ENCODE data around the gene CCDC92B. TPM values are rescaled to one million over a fixed set of nuclear protein-coding genes. Genes with fewer than 3 reads are reported as not detected.
"Not testable (repeated sequence)": the region's sequence is repeated elsewhere in the genome, so short reads cannot be mapped to it uniquely, and the experiment has no call there.

CCDC92B gene
- total RNA-seq, 4 donors from 2014 or later = 0.11 to 0.71 (median 0.34) TPM

DNA sequence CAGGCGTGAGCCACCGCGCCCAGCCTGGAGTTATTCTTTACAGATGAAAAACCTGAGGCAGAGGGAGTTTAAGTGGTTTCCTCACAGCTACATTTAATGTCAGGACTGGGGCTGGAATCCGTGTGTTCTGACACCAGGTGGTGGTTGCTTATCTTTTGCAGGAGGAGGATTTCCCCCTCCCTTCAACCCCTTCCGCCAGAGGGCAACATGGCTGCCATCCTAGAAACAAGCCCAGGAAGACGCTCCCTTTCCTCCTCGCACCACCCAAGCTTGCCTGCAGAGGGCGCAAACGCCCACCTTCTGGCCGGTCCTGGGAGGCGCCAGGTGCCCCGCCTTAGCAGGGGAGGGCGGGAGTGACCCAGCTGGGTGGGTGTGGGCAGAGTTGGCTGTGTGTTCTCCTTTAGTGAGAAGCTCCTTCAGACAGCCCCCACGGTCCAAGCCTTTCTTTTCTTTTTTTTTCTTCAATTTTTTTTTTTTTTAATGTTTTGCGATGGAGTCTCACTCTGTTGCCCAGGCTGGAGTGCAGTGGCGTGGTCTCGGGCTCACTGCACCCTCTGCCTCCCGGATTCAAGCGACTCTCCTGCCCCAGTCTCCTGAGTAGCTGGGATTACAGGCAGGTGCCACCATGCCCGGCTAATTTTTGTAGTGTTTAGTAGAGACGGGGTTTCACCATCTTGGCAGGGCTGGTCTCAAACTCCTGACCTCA, 36.9 kb upstream of the CCDC92B start:
- no peak for TF ChIP-seq POLR2A (IDR thresholded peaks at IDR 0.05)
- TF ChIP-seq, protein P1, sequence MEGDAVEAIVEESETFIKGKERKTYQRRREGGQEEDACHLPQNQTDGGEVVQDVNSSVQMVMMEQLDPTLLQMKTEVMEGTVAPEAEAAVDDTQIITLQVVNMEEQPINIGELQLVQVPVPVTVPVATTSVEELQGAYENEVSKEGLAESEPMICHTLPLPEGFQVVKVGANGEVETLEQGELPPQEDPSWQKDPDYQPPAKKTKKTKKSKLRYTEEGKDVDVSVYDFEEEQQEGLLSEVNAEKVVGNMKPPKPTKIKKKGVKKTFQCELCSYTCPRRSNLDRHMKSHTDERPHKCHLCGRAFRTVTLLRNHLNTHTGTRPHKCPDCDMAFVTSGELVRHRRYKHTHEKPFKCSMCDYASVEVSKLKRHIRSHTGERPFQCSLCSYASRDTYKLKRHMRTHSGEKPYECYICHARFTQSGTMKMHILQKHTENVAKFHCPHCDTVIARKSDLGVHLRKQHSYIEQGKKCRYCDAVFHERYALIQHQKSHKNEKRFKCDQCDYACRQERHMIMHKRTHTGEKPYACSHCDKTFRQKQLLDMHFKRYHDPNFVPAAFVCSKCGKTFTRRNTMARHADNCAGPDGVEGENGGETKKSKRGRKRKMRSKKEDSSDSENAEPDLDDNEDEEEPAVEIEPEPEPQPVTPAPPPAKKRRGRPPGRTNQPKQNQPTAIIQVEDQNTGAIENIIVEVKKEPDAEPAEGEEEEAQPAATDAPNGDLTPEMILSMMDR (IDR thresholded peaks at IDR 0.05) = no peak
- 24 to 26% methylated on average over 21 of the region's 21 CpGs for WGBS, 2 donors
- intact Hi-C loops (cut with DNase I; ENCODE audit: low total_unique reads) = no loop called here
- DNase-seq (ENCODE audit: low spot score in 2 of 2) = peak; percentile 78 to 94
- no peak overlapping the region for H3K4me3 ChIP-seq (ENCODE audit: low read depth, poor library complexity, severe bottlenecking)

DNA sequence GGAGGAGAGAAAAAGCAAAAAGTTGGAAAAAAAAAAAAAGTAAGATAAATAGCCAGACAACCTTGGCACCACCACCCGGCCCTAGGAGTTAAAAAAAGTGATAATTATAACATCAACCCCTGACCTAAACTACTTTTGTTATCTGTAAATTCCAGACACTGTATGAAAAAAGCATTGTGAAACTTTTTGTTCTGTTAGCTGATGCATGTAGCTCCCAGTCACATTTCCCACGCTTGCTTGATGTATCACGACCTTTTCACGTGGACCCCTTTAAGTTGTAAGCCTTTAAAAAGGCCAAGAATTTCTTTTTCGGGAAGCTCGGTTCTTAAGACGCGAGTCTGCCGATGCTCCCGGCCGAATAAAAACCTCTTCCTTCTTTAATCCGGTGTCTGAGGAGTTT, 35.9 kb upstream of the CCDC92B start:
- 84 to 85% methylated on average over 12 of the region's 12 CpGs for WGBS, 2 donors
- H3K4me3 ChIP-seq (ENCODE audit: low read depth, poor library complexity, severe bottlenecking); DNase-seq (ENCODE audit: low spot score in 2 of 2); intact Hi-C loops (cut with DNase I; ENCODE audit: low total_unique reads): not testable (repeated sequence)

DNA sequence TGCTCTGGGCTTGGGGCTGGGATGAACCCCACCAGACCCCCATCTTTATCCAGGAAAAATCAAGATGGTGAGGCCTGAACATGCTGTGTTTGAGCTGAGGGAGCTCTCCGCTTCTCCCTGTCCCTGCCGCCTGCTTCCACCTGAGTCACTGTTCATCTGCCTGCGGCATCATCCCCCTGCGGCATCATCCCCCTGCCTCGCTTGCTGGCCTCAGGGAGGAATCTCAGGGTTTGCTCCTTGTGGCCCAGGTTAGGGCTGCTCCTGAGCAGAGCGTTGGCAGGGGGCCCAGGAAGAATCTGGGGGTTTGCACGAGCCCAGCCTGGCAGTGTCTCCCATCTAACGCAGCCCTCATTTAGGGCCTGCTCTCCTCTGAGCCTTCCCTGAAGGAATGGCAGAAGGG, 35.4 kb upstream of the CCDC92B start:
- intact Hi-C loops (cut with DNase I; ENCODE audit: low total_unique reads) = no loop called here
- TF ChIP-seq, protein P1 (IDR thresholded peaks at IDR 0.05) = no peak
- no peak for TF ChIP-seq POLR2A (IDR thresholded peaks at IDR 0.05)

DNA sequence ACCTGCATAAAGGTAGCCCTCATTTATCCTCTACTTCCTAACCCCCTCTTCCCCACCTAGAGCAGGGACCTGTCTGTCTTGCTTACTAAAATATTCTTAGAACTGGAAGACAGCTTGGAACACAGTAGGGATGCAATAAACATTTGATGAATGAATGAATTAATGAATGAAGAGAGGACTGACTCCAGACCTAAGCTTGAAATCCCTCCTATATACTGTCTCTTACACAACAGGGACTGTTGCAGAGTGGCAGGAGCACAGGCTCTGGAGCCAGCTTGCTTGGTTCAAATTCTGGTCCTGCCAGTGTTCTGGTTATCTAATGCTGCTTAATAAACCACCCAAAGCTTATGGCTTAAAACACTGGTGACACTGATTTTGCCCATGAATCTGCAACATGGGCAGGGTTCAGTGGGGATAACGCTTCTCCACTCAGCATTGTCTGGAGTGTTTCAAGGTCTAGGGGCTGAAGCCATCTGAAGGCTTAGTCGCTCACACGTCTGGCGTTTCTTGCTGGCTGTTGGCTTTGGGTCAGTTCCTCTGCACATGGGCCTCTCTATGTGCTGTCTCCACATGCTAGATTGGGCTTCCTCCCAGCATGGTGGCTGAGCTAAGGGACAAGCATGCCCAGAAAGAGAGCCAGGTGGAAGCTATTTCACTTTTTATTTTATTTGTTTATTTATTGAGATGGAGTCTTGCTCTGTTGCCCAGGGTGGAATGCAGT, 34.0 kb upstream of the CCDC92B start:
- DNase-seq (ENCODE audit: low spot score in 2 of 2) = no peak
- no peak overlapping the region for H3K4me3 ChIP-seq (ENCODE audit: low read depth, poor library complexity, severe bottlenecking)
- intact Hi-C loops (cut with DNase I; ENCODE audit: low total_unique reads) = no loop called here
- no peak for TF ChIP-seq POLR2A (IDR thresholded peaks at IDR 0.05)
- TF ChIP-seq, protein P1 (IDR thresholded peaks at IDR 0.05) = no peak
- 94 to 96% methylated on average over 4 of the region's 4 CpGs for WGBS, 2 donors

More for the DNA sequence above, 35.4 kb upstream of the CCDC92B start:
- no peak overlapping the region for H3K4me3 ChIP-seq (ENCODE audit: low read depth, poor library complexity, severe bottlenecking)
- 76 to 86% methylated on average over 8 of the region's 8 CpGs for WGBS, 2 donors
- DNase-seq (ENCODE audit: low spot score in 2 of 2) = no peak

DNA sequence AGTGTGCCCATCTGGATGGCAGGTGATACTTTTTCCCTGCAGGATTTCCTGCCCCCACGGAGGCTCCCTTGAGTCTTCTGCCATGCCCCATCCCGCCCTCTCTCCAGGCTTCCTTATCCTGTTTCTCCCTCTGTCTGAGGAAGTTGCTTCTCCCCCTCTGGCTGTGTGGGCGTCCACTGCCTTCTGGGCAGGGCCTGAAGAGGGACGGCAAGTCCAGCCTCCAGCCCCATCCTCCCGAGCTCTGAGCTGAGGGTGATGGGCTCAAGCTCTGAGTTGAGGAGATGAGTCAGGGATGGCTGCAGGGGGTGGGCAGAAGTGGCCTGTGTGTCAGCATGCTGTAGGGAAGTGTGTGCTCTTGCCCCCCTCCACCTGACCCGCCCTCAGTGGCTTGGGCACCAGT, 32.6 kb upstream of the CCDC92B start:
- no peak for TF ChIP-seq POLR2A (IDR thresholded peaks at IDR 0.05)
- TF ChIP-seq, protein P1 (IDR thresholded peaks at IDR 0.05) = no peak
- no peak for DNase-seq (ENCODE audit: low spot score in 2 of 2)
- 35 to 44% methylated on average over 6 of the region's 6 CpGs for WGBS, 2 donors
- intact Hi-C loops (cut with DNase I; ENCODE audit: low total_unique reads) = no loop called here
- no peak overlapping the region for H3K4me3 ChIP-seq (ENCODE audit: low read depth, poor library complexity, severe bottlenecking)

DNA sequence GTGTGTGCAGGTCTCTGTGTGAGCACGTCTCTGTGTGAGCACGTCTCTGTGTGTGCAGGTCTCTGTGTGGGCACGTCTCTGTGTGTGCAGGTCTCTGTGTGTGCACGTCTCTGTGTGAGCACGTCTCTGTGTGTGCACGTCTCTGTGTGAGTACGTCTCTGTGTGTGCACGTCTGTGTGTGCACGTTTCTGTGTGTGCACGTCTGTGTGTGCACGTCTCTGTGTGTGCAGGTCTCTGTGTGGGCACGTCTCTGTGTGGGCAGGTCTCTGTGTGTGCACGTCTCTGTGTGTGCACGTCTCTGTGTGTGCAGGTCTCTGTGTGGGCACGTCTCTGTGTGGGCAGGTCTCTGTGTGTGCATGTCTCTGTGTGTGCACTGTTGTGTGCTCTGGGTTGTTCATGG, 32.1 kb upstream of the CCDC92B start:
- H3K4me3 ChIP-seq (ENCODE audit: low read depth, poor library complexity, severe bottlenecking); DNase-seq (ENCODE audit: low spot score in 2 of 2); intact Hi-C loops (cut with DNase I; ENCODE audit: low total_unique reads): not testable (repeated sequence)
- WGBS, 2 donors = 82 to 86% methylated on average over 12 to 15 of the region's 15 CpGs

Data from lower leg skin (tissue), 4 donors.